GM23338 (cell line): ENCODE results near the gene PSMD8. TPM values are rescaled to one million over a fixed set of nuclear protein-coding genes. Genes with fewer than 3 reads are reported as not detected.

Experiments
- ATAC-seq: fragments of 200-7000 bp; cut with Tn5 transposase; 3 replicates; pipeline ENCODE4 v1.9.1; 2020
- DNase-seq: peaks from one replicate; pipeline ENCODE4 v3.0.0-alpha.2; 2015; ENCODE audit warnings: low spot score
- H2AFZ ChIP-seq: fragments of 200-600 bp; sonication (generic); 2 replicates; pipeline ENCODE4 v1.8.0; 2016; ENCODE audit warnings: antibody characterized with exemption, mild to moderate bottlenecking, moderate library complexity
- H3F3A ChIP-seq: fragments of 200-600 bp; sonication (generic); replicated peaks from 2 replicates; pipeline ENCODE4 v1.8.0; 2017; ENCODE audit warnings: antibody characterized with exemption, mixed run types, low read depth
- H3K27ac ChIP-seq: fragments of 200-600 bp; sonication (generic); 2 replicates; pipeline ENCODE4 v1.6.1; 2016; ENCODE audit warnings: low read depth
- H3K27me3 ChIP-seq: fragments of 200-600 bp; sonication (generic); 2 replicates; pipeline ENCODE4 v1.8.0; 2016; ENCODE audit warnings: mild to moderate bottlenecking, mixed run types, moderate library complexity; ENCODE audit not compliant: insufficient read depth
- H3K36me3 ChIP-seq: fragments of 200-600 bp; sonication (generic); 2 replicates; pipeline ENCODE4 v1.8.0; 2016; ENCODE audit warnings: mild to moderate bottlenecking; ENCODE audit not compliant: insufficient read depth
- H3K4me1 ChIP-seq: fragments of 200-600 bp; sonication (generic); 2 replicates; pipeline ENCODE4 v1.8.0; 2016; ENCODE audit warnings: mild to moderate bottlenecking, moderate library complexity; ENCODE audit not compliant: insufficient read depth
- H3K4me2 ChIP-seq: fragments of 200-600 bp; sonication (generic); 2 replicates; pipeline ENCODE4 v1.7.1; 2017; ENCODE audit warnings: mixed run types
- H3K4me3 ChIP-seq: fragments of 200-600 bp; sonication (generic); 2 replicates; pipeline ENCODE4 v1.6.1; 2016; ENCODE audit warnings: mixed run types
- H3K79me2 ChIP-seq: fragments of 200-600 bp; sonication (generic); replicated peaks from 2 replicates; pipeline ENCODE4 v1.8.0; 2017; ENCODE audit warnings: mild to moderate bottlenecking; ENCODE audit not compliant: insufficient read depth
- H3K9me2 ChIP-seq: fragments of 200-600 bp; sonication (generic); 2 replicates; pipeline ENCODE4 v1.8.0; 2017; ENCODE audit not compliant: insufficient read depth
- H4K20me1 ChIP-seq: fragments of 200-600 bp; sonication (generic); replicated peaks from 2 replicates; pipeline ENCODE4 v1.8.0; 2017; ENCODE audit warnings: mild to moderate bottlenecking; ENCODE audit not compliant: insufficient read depth
- H3K27ac Mint-ChIP-seq: 2 replicates; pipeline ENCODE4 v1.8.0; 2020; ENCODE audit warnings: inconsistent platforms, mild to moderate bottlenecking, moderate library complexity, mixed read lengths
- H3K27me3 Mint-ChIP-seq: 3 replicates; pipeline ENCODE4 v1.8.0; 2022; ENCODE audit warnings: low read depth, mild to moderate bottlenecking, moderate library complexity, mixed read lengths, inconsistent platforms; ENCODE audit not compliant: insufficient read depth, poor library complexity
- H3K36me3 Mint-ChIP-seq: 3 replicates; pipeline ENCODE4 v1.8.0; 2021; ENCODE audit warnings: low read depth, mild to moderate bottlenecking, inconsistent platforms, moderate library complexity, mixed read lengths
- H3K4me1 Mint-ChIP-seq: 3 replicates; pipeline ENCODE4 v1.8.0; 2020; ENCODE audit warnings: mild to moderate bottlenecking, inconsistent platforms, mixed read lengths
- H3K4me3 Mint-ChIP-seq: 3 replicates; pipeline ENCODE4 v1.8.0; 2021; ENCODE audit warnings: moderate library complexity, mild to moderate bottlenecking, inconsistent platforms, mixed read lengths
- H3K9me3 Mint-ChIP-seq: 3 replicates; pipeline ENCODE4 v1.8.0; 2020; ENCODE audit warnings: moderate library complexity, mild to moderate bottlenecking, inconsistent platforms, mixed read lengths
- CREB1 ChIP-seq: fragments of 250-450 bp; sonication (Bioruptor Pico); IDR thresholded peaks from 2 replicates; pipeline ENCODE4 v1.5.0; 2020; ENCODE audit warnings: low read depth, mild to moderate bottlenecking, moderate library complexity
- CTCF ChIP-seq, 2 experiments: fragments of 200-600 bp in 1 of 2; sonication (generic) in 1 of 2; conservative IDR thresholded peaks; 2 replicates each; pipeline versions ENCODE4 v1.5.1 to v1.6.1; 2016 to 2017; ENCODE audit warnings: antibody characterized with exemption in 2 of 2, low read depth in 2 of 2, mild to moderate bottlenecking in 2 of 2, moderate library complexity in 1 of 2
- EZH2 ChIP-seq: fragments of 200-600 bp; sonication (generic); IDR thresholded peaks from one replicate; pipeline ENCODE4 v1.8.0; 2017; ENCODE audit warnings: antibody characterized with exemption, mild to moderate bottlenecking, low read depth; ENCODE audit not compliant: unreplicated experiment
- POLR2AphosphoS5 ChIP-seq: IDR thresholded peaks from 2 replicates; pipeline ENCODE4 v1.6.1; 2016; ENCODE audit warnings: antibody characterized with exemption, low read depth
- REST ChIP-seq: IDR thresholded peaks from one replicate; pipeline ENCODE4 v1.6.1; 2018; ENCODE audit warnings: antibody characterized with exemption; ENCODE audit not compliant: unreplicated experiment
- ZNF331 ChIP-seq: fragments of 250-450 bp; sonication (Bioruptor Pico); IDR thresholded peaks from 2 replicates; pipeline ENCODE4 v1.5.0; 2020; ENCODE audit warnings: low read depth, mild to moderate bottlenecking, moderate library complexity
- ZNF462 ChIP-seq: fragments of 250-450 bp; sonication (Bioruptor Pico); IDR thresholded peaks from 2 replicates; pipeline ENCODE4 v1.5.0; 2020; ENCODE audit warnings: mild to moderate bottlenecking, moderate library complexity
- polyA plus RNA-seq: library from polyadenylated mRNA; unstranded; fragments of >200 nt; fragmentation: Nextera tagmentation; extraction: Ambion mirVana; gene quantifications from 2 replicates; pipeline ENCODE4 v1.2.1, GENCODE V29; 2016
- total RNA-seq: library from RNA; depleted of rRNA; stranded (reverse); fragments of >200 nt; shearing (Covaris generic); gene quantifications from 2 replicates; pipeline ENCODE4 v1.2.3, GENCODE V29; 2014

Gene PSMD8
- total and polyA plus RNA-seq, 2 experiments from 2014 or later: 129 to 241 TPM

GRCh38 chr19:38381138-38381537 lies 6.8 kb downstream of the PSMD8 start:
- peaks cover 52% of the 10 kb centered on the region for H3K36me3 Mint-ChIP-seq
- TF ChIP-seq CREB1 (CRISPR knock-in tag) (no peak), ZNF462 (CRISPR knock-in tag) (no peak), EZH2 (no peak), CTCF (conservative IDR thresholded peaks at IDR 0.05; ENCODE audit: low read depth in 2 of 2) (no peak), ZNF331 (CRISPR knock-in tag) (no peak), REST (no peak), POLR2AphosphoS5 (no peak)
- Histone ChIP-seq H3K4me3 (no peak overlapping the region), H3K4me2 (no peak overlapping the region), H3K27ac (no peak overlapping the region), H3K27me3 (peaks cover 14% of the 10 kb centered on the region), H3F3A (peaks cover 15% of the 10 kb centered on the region), H4K20me1 (peaks cover 14% of the 10 kb centered on the region), H3K4me1 (peaks cover 3% of the 10 kb centered on the region), H3K36me3 (peaks cover 20% of the 10 kb centered on the region), H3K79me2 (peaks cover 16% of the 10 kb centered on the region), H3K9me2 (no peaks in the 10 kb centered on the region), H2AFZ (no peak overlapping the region)
- peaks cover 13% of the 10 kb centered on the region for H3K4me1 Mint-ChIP-seq
- H3K4me3 Mint-ChIP-seq: no peak overlapping the region
- ATAC-seq: no peak
- no peak overlapping the region for H3K27ac Mint-ChIP-seq
- H3K9me3 Mint-ChIP-seq: no peaks in the 10 kb centered on the region; the same call in 2 of the 3 replicates
- H3K27me3 Mint-ChIP-seq: peaks cover 22% of the 10 kb centered on the region
- DNase-seq: no peak
